NCI-H128 (cell line): ENCODE results near the gene FBXO2.

ENCODE experiments used
- DNase-seq: peaks from one replicate; lab custom pipeline; 2025; ENCODE audit not compliant: unreplicated experiment; lab: John Stamatoyannopoulos, UW

FBXO2 gene

GRCh38 chr1:11599891-11600576 is 54.2 kb downstream of the FBXO2 start:
- DNase-seq = no peak

GRCh38 chr1:11598461-11598860 is 55.8 kb downstream of the FBXO2 start:
- no peak for DNase-seq
